HUDEP-2 (cell line): ENCODE data around the gene OTX1.
"Not testable (repeated sequence)": the region's sequence is repeated elsewhere in the genome, so short reads cannot be mapped to it uniquely, and the experiment has no call there.

Experiments used
- DNase-seq, 76 experiments: peaks; one replicate each; lab custom pipeline; 2025; ENCODE audit not compliant: unreplicated experiment in 76 of 76; lab: John Stamatoyannopoulos, UW

OTX1 gene

DNA sequence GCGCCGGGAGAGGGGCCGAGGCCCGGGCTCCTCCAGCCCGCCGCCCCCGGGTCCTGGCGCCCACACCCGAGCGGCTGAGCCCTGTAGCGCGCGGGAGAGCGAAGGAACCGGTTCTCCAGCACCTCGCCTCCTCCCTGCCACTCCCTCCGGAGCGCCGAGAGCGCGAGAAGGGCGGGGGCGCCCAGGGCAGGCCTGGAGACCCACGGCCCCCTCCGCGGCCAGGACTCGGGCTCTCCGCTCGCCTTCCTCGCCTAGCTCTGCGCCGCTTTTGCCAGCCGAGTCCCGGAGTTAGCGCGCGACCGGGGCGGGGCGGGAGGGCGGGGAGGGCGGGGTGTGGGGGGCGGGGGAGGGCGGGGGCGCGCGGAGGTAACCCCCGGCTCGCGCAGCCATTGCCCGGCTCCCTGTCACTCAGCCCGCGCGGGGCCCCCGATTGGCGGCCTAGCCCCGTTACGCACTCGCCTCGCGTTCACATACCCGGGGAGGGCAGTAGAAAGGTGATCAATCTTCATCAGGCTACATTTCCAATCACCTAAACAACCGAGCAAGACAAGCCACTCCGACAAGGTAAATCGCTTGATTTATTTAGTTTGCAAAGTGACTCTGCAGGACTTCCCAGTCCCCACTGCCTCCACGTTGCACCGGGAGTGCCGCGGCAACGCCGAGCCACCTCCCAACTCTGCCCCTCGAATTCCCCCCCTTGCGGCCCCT lies at the start of gene OTX1:
Gene OTX1, plus strand, starts transcription at position 497 of the 708 bp plus-strand sequence. CDS start 2,161 bp downstream, outside the sequence.
- peak in 58 of 76 experiments; percentile 5 to 84 (median 56) for DNase-seq

DNA sequence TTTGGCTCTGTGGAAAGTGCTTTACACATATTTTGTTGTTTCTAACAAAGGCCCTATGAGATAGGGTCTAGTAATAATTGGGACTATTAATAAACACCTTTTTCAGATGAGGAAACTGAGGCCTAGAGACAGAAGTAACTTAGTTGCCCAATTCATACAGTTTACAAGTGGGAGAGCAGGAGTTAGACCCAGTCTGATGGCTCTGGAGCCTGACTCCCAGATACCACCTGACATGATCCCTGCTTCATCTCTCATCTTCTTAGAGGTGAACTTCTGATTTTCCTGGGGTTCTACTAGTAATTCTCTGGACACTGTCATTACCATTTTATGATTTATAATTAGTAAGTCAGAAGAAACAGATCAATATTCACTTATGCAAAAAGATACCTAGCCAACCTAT lies 49.1 kb upstream of the OTX1 start:
- DNase-seq: no peak

- DNase-seq: no peak
These were observed 47.3 kb upstream of the OTX1 start for GRCh38 chr2:63003351-63003750.

GRCh38 chr2:63007813-63008458 lies 42.7 kb upstream of the OTX1 start:
- no peak for DNase-seq

- no peak for DNase-seq
These were observed 41.8 kb upstream of the OTX1 start for GRCh38 chr2:63008838-63009237.

DNA sequence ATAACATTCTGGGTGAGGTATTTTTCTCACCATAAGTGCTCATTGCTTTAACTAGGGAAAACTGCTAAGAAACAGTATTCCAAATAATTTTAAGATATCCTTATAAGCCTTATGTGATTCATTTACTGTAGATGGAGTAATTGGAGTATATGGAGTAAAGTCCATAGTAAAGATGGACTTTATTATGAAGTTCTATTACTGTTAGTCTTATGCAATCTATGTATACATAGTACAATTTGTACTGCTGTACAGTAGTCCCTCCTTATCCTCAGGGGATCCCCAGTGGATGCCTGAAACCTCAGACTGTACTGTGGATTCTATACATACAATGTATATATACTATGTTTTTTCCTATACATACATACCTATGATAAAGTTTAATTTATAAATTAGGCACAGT lies 41.1 kb upstream of the OTX1 start:
- DNase-seq: no peak

- DNase-seq: no peak
These were observed 38.1 kb upstream of the OTX1 start for GRCh38 chr2:63012541-63012940.

DNA sequence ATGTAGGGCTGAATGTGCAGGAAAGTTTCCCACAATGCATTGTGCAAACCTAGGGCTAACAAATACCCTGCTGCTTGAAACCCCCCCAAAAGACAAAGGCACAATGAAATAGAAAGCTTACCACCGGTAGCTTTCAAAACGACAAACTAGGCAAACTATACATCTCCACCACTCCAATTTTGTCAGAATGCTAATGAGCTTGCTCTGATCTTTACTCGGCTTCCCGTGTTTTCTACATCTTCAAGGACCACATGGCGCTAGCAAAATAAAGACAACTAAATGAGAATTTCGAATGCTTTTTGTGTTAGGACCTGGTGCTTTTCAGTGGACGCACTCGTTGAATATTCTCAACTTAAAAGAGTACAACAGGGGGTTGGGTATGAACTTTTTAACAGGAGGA lies 37.2 kb upstream of the OTX1 start:
- no peak for DNase-seq

DNA sequence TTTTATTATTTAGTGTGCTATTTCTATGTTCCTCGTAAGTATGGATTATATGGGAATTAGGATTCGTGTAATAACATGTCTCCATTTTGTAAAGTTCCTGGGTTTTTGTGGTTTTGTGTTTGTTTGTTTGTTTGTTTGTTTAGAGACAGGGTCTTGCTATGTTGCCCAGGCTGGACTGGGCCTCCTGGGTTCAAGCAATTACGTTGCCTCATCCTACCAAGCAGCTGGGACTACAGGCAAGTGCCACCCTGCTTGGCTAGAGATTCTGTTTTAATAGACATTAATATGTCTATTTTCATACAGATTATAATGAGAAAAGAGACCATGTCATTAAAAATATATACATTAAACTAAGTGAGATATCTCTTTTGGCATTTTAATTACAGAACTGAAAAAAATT lies 35.2 kb upstream of the OTX1 start:
- no peak for DNase-seq

GRCh38 chr2:63018439-63018838 lies 32.2 kb upstream of the OTX1 start:
- no peak for DNase-seq

DNA sequence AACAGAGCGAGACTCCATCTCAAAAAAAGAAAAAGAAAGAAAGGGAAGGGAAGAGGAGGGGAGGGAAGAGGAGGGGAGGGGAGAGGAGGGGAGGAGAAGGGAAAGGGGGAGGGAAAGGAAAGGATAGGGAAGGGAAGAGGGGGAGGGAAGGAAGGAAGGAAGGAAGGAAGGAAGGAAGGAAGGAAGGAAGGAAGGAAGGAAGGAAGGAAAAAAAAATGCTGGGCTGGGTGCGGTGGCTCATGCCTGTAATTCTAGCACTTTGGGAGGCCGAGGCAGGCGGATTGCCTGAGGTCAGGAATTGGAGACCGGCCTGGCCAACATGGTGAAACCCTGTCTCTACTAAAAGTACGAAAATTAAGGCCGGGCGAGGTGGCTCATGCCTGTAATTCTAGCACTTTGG lies 30.9 kb upstream of the OTX1 start:
- not testable (repeated sequence) for DNase-seq

DNA sequence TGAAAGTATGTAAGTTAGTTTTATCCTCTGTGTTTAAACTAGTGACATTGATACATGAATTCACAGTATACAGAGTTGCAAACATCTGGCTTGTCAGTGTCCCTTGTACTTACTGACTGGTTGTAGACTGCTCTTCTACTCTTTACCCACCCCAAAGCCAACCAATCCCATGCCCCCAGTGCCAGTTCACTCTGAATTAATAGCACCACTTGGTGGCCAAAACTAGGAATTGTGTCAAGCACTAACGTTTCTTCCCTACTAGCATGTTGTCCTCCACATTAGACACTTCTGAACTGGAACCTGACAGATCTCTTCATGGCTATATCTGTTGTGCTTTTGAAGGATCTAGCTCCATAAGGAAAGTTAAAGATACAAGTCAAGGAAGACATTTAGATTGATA lies 27.2 kb upstream of the OTX1 start:
- DNase-seq: peak in 44 of 76 experiments; percentile 3 to 69 (median 36)

DNA sequence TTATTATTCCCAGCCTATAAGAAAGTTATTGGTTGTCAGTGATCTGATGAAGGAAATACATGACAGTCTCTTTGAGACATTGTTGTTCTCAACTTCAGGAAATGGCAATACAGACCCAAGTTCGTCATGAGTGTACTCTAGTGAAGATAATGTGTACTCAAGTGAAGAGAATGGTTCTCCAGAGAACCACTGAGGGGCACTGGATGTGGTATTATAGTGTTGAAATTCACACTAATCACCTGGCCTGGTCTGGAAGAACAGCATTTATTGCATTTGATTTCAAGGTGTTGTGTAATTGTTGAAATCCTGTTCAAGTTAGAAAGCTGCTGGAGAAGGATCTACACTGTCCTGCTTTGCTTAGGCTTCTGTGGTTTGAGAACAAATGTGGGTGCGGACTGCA lies 23.4 kb upstream of the OTX1 start:
- no peak for DNase-seq

GRCh38 chr2:63029058-63029457 lies 21.6 kb upstream of the OTX1 start:
- DNase-seq: peak in 1 of 76 experiments; percentile 8

GRCh38 chr2:63034526-63034925 lies 16.1 kb upstream of the OTX1 start:
- DNase-seq: no peak

GRCh38 chr2:63035169-63035568 lies 15.5 kb upstream of the OTX1 start:
- DNase-seq: no peak

GRCh38 chr2:63035660-63036059 lies 15.0 kb upstream of the OTX1 start:
- no peak for DNase-seq

- DNase-seq: no peak
These were observed 12.6 kb upstream of the OTX1 start for GRCh38 chr2:63038034-63038433.

GRCh38 chr2:63040586-63040985 lies 10.0 kb upstream of the OTX1 start:
- no peak for DNase-seq

DNA sequence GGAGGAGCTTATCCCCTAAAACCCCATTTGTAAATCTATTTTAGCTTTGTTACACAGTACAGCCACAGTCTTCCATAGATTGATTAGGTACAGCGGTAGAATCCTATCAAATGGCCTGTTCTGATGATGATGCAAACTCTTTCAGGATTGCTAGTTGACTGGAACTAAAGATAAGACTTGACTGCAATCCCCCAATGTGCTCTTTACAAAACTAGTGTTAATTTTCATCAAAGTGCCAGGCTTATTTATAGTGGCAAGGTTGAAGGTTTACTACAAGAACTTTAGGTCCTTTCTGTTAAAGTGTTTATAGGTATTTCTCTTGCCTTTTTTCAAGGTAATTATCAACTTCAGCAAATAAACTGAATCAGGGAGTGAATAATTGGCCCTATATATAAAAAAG lies 9.0 kb upstream of the OTX1 start:
- peak in 1 of 76 experiments; percentile 12 for DNase-seq

DNA sequence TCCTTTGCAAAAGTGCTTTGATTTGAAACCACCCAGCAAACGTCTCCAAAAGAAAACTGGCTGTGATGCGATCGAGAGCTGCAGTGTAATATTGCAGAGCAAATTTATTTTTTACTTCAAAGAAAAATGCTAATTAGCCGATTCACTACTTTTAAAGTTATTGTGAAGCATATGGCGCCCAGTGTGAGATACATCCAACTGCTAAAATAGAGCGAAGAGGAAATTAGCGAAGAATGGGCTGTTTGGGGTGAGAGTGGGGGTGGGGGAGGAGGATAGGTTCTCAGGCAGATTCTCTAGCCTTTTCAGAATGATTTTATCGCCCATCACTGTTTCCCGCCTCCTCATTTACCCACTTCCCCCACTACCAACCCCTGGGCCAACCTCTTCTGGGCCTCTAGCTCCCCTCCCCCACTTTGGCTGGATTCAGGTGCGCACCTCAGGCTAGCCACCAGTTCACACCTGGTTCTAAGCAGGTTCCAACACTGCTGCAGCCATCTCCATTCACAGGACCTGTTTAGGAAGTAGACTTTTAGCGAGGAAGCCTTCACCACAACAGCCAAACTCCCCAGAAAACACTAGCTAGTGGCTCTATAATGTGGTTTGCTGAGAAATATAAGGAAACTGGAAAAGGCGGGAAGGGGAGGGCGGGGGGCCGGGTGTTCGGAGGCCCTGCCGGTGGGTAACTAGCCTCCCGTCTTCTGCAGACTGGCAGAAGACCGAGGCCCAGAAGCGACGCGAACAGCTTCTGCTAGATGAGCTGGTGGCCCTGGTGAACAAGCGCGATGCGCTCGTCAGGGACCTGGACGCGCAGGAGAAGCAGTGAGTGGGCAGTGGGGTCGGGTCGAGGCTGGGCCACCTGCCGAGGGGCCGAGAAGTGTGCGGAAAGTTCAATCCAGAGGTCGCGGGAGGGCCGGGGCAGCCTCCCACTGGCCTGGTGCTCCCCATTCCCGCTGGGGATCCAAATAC lies 6.0 kb upstream of the OTX1 start:
- DNase-seq: no peak
